Measurements from ENCODE around the gene ERN1. TPM values are rescaled to one million over a fixed set of nuclear protein-coding genes. Genes with fewer than 3 reads are reported as not detected.

ERN1 gene
- total and polyA plus RNA-seq, 2 of the 8 experiments (the other 6 are each of a cell fraction or from before 2014, with no cell fraction given) = 1.8 to 3.9 TPM

DNA sequence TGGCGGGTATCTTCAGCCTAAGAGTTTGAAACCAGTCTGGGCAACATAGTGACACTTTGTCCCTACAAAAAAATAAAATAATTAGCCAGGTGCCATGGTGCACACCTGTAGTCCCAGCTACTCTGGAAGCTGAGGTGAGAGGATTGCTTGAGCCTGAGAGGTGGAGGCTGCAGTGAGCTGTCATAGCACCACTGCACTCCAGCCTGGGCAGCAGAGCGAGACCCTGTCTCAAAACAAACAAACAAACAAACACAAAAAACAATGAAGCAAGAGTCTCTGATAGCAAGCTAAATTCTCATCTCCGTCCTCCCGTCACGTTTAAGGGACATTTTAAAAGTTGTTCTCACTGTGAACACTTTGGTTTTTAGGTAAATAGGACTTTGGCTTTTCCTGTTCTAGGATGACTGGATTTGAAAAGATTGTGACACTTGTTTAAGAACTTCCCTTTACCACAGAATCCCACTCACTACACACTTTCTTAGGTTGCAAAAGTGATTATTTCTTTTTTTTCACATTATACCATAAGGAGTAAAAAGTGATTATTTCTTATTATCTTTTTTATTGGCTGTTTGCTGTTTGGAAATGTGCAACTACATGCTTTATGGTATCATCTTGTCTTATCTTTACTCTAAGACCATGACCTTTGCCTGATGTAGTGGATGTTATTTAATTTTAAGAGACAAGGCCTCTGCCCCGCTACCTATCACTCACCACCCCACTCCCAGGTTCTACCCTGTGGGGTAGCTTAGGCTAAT, 4.4 kb upstream of the ERN1 start:
- Histone ChIP-seq H2AFZ (ENCODE audit: low read length) (no peak overlapping the region), H3K9me3 (ENCODE audit: insufficient read depth in 2 of 2, low read depth in 1 of 2, low read length in 1 of 2) (no peaks in the 10 kb centered on the region), H4K8ac (ENCODE audit: extremely low read depth, insufficient read depth, low read length) (no peak overlapping the region), H3K18ac (ENCODE audit: extremely low read depth, low read length) (no peak overlapping the region), H3K27me3 (replicated peaks in 1 of 4; ENCODE audit: control insufficient read depth in 3 of 4, extremely low read depth in 1 of 4, insufficient read depth in 3 of 4, low read length in 3 of 4) (peaks cover 0 to 13% (median 10%) of the 10 kb centered on the region in 4 experiments; a peak in 6 of 7 replicates), H3K9ac (replicated peaks in 1 of 4; ENCODE audit: extremely low read depth in 1 of 4, low read depth in 3 of 4, low read length in 3 of 4) (no peak overlapping the region), H3K79me2 (ENCODE audit: control insufficient read depth in 1 of 2, insufficient read depth in 2 of 2, low read length in 2 of 2) (no peaks in the 10 kb centered on the region), H2BK120ac (replicated peaks; ENCODE audit: low read depth, low read length) (no peak overlapping the region), H3K27ac (ENCODE audit: low read depth, low read length) (no peak overlapping the region), H4K5ac (ENCODE audit: insufficient read length, low read depth, low read length) (no peak overlapping the region), H3K56ac (replicated peaks; ENCODE audit: insufficient read length, low read depth, low read length) (no peak overlapping the region), H3K4me1 (replicated peaks in 1 of 4; ENCODE audit: control insufficient read depth in 3 of 4, insufficient read depth in 4 of 4, low read length in 3 of 4) (no peaks in the 10 kb centered on the region), H2BK15ac (ENCODE audit: low read length) (no peak overlapping the region), H2BK20ac (ENCODE audit: low read length) (no peak overlapping the region), H2BK5ac (ENCODE audit: low read depth, low read length) (no peak overlapping the region), H3K4ac (replicated peaks; ENCODE audit: insufficient read length, low read depth, low read length) (no peak overlapping the region), H3K4me2 (ENCODE audit: insufficient read depth in 1 of 2, low read depth in 2 of 2, low read length in 2 of 2) (no peak overlapping the region), H3K36me3 (ENCODE audit: control insufficient read depth in 2 of 4, insufficient read depth in 4 of 4, low read length in 3 of 4) (no peaks in the 10 kb centered on the region), H3K79me1 (ENCODE audit: low read depth, low read length) (no peaks in the 10 kb centered on the region), H4K20me1 (replicated peaks in 1 of 2; ENCODE audit: control insufficient read depth in 1 of 2, insufficient read depth in 2 of 2, low read length in 2 of 2) (no peaks in the 10 kb centered on the region), H3K14ac (ENCODE audit: insufficient read length) (no peak overlapping the region), H3K23me2 (ENCODE audit: low read depth, low read length) (peaks cover 4% of the 10 kb centered on the region; the same call in 1 of the 2 replicates), H4K91ac (replicated peaks; ENCODE audit: insufficient read length, low read length) (no peak overlapping the region), H3K23ac (ENCODE audit: insufficient read length) (no peak overlapping the region), H2BK12ac (ENCODE audit: low read depth, low read length) (no peak overlapping the region), H2AK5ac (ENCODE audit: low read depth, low read length) (no peak overlapping the region), H3K4me3 (ENCODE audit: extremely low read depth in 1 of 4, insufficient read depth in 2 of 4, low read depth in 3 of 4, low read length in 4 of 4) (no peak overlapping the region)
- DNase-seq (ENCODE audit: low read depth in 1 of 2, low spot score in 2 of 2) (no peak), FAIRE-seq (no peak)
- POLR2A ChIA-PET (ENCODE audit: partially characterized antibody) = interaction anchor here (0.6 to 10.5 kb wide), 5 partner anchors 12 to 194 kb away, joined by 3 to 164 read pairs (median 4); no protein-coding TSS in a partner anchor
- WGBS, 2 experiments (ENCODE audit: extremely low coverage in 1 of 2, insufficient coverage in 1 of 2, insufficient read length in 1 of 2, insufficient replicate concordance in 2 of 2, low coverage in 1 of 2, low lambda C conversion rate in 2 of 2, missing lambda C conversion rate in 1 of 2) = 92% methylated on average over 6 of the region's 6 CpGs; no CpG with 5 or more reads in 1 of the 2 experiments
- CTCF ChIA-PET (ENCODE audit: partially characterized antibody) = interaction anchor here (0.6 to 14.4 kb wide), 41 partner anchors 10 to 287 kb away, joined by 3 to 238 read pairs (median 5); partner anchors contain the start of genes GH1 and ICAM2
- TF ChIP-seq RAD21 (IDR thresholded peaks at IDR 0.05 in 1 of 2, conservative IDR thresholded peaks at IDR 0.05 in 1 of 2; ENCODE audit: low read depth in 2 of 2, low read length in 2 of 2) = no peak
